ENCODE results near the gene PGS1. TPM values are rescaled to one million over a fixed set of nuclear protein-coding genes. Genes with fewer than 3 reads are reported as not detected.

Gene PGS1
- total RNA-seq, 1 experiment from 2014 or later = 25.7 TPM

DNA sequence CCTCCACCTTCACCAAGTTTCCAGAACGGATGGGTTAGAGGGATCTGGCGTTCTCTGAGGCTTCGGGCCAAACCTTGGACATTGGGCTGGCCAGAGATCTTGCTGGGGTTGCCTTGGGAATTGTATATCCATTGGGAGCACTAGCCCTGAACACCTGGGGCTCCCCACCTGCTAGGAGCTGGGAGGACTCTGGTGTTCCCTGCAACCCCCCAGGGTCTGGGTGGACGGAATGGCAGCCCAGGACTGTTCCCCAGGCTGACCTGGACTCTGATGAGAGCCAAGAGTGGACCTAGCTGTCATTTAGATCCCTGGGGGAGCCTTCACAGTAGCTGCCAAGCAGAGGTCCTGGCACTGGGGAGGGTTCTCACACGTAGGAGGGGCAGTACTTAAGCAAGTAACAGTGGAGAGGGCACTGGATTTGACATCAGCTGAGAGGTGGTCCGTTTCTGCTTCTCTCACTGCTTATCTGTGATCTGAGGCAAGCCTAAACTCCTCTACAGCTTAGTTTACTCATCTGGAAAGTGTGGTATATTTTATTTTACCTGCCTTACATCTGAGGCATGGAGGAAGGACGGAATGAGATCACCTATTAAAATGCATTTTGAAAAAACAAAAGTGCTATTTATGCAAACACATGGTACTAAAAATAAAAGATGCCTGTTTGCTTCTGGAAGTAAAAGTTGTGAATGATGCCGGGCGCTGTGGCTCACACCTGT is 30.2 kb upstream of the PGS1 start:
- no peak for DNase-seq (ENCODE audit: unreplicated experiment)
- Mint-ChIP-seq H3K4me3 (ENCODE audit: unreplicated experiment) (no peak overlapping the region), H3K27me3 (ENCODE audit: insufficient read depth, unreplicated experiment) (no peaks in the 10 kb centered on the region), H3K36me3 (ENCODE audit: insufficient read depth, unreplicated experiment) (peaks cover 7% of the 10 kb centered on the region), H3K4me1 (ENCODE audit: insufficient read depth, unreplicated experiment) (peaks cover 29% of the 10 kb centered on the region), H3K9me3 (ENCODE audit: unreplicated experiment) (no peaks in the 10 kb centered on the region), H3K27ac (ENCODE audit: low read depth, unreplicated experiment) (no peak overlapping the region)
- TF ChIP-seq, protein P1, sequence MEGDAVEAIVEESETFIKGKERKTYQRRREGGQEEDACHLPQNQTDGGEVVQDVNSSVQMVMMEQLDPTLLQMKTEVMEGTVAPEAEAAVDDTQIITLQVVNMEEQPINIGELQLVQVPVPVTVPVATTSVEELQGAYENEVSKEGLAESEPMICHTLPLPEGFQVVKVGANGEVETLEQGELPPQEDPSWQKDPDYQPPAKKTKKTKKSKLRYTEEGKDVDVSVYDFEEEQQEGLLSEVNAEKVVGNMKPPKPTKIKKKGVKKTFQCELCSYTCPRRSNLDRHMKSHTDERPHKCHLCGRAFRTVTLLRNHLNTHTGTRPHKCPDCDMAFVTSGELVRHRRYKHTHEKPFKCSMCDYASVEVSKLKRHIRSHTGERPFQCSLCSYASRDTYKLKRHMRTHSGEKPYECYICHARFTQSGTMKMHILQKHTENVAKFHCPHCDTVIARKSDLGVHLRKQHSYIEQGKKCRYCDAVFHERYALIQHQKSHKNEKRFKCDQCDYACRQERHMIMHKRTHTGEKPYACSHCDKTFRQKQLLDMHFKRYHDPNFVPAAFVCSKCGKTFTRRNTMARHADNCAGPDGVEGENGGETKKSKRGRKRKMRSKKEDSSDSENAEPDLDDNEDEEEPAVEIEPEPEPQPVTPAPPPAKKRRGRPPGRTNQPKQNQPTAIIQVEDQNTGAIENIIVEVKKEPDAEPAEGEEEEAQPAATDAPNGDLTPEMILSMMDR (IDR thresholded peaks at IDR 0.05; ENCODE audit: unreplicated experiment) = no peak
- BruUV-seq (replicated peaks) = no TSS peak
- intact Hi-C loops (cut with micrococcal nuclease) = no loop called here
- ChIA-PET CTCF (interaction anchor here (0.7 to 1.2 kb wide), 2 partner anchors 98 to 711 kb away, joined by 3 read pairs; no protein-coding TSS in a partner anchor), POLR2A (interaction anchor here (0.6 to 0.7 kb wide), 2 partner anchors 16 to 231 kb away, joined by 3 read pairs; no protein-coding TSS in a partner anchor)

DNA sequence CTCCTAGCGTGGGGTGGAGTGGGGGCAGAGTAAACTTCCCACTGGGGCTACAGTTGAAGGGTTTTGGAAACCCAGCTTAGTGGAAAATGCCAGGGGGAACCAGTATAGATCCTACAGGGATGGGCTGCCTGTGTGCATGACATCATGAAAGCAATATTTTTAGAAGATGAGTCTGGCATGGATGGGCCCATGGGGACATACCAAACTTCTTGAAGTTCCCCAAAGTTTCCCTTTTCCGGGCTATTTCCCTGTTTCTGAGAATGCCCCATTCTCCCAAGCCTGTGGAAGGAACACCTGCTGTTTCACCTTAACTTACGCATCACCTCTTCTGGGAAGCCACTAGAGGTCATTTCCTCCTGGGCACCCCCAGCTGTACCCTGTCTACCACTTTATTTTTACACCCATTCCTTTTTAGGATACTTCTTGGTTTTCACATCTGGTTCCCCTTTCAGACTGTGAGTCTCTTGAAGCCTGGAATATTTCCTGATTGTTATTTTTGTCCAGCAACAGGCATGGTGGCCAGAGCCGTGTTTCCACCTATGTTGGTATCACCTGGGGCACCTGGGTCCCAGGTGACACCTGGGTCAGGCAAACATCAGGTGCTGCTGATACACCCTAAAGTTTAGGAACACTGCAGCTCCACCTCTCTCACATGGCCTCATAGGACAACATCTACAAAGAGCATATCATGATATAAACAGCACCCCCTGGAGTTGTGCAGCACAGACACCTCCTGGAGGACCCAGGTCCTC is 28.4 kb upstream of the PGS1 start:
- intact Hi-C loops (cut with micrococcal nuclease) = no loop called here
- Mint-ChIP-seq H3K9me3 (ENCODE audit: unreplicated experiment) (no peaks in the 10 kb centered on the region), H3K27me3 (ENCODE audit: insufficient read depth, unreplicated experiment) (no peaks in the 10 kb centered on the region), H3K27ac (ENCODE audit: low read depth, unreplicated experiment) (no peak overlapping the region), H3K4me3 (ENCODE audit: unreplicated experiment) (no peak overlapping the region), H3K36me3 (ENCODE audit: insufficient read depth, unreplicated experiment) (peaks cover 4% of the 10 kb centered on the region), H3K4me1 (ENCODE audit: insufficient read depth, unreplicated experiment) (peaks cover 31% of the 10 kb centered on the region)
- ChIA-PET CTCF (no interaction called here), POLR2A (interaction anchor here (0.8 kb wide), 2 partner anchors 9 to 25 kb away, joined by 3 read pairs; no protein-coding TSS in a partner anchor)
- no peak for DNase-seq (ENCODE audit: unreplicated experiment)
- BruUV-seq (replicated peaks) = no TSS peak
- TF ChIP-seq, protein P1 (IDR thresholded peaks at IDR 0.05; ENCODE audit: unreplicated experiment) = no peak

DNA sequence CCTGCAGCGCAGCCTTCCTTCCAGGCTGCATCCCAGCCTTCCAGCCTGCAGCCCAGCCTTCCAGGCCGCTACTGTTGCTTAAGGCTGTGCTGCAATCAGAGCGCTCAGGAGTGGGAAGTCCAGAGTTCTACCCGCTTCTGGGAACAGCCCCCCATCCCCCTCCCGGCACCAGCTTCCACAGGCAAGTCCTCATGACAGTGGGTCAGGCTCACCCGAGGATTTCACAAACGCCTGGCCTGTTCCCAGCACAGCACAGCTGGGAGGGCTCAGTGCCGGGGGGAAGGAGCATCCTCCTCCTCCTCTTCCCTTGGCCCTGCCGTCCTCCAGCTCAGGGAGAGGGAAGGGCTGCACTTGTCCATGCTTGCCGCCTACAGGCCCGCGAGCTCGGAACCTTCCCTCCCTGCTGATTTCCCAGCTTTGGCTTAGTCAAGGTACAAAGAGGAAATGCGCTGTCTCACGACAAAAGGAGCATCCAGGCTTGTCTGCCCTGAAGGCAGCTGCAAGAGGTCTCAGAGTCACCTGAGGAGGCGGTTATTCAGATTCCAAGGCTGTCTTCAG is 26.9 kb upstream of the PGS1 start:
- Mint-ChIP-seq H3K9me3 (ENCODE audit: unreplicated experiment) (no peaks in the 10 kb centered on the region), H3K27ac (ENCODE audit: low read depth, unreplicated experiment) (peak overlapping the region; percentile 48), H3K4me3 (ENCODE audit: unreplicated experiment) (peak overlapping the region; percentile 60), H3K27me3 (ENCODE audit: insufficient read depth, unreplicated experiment) (no peaks in the 10 kb centered on the region), H3K36me3 (ENCODE audit: insufficient read depth, unreplicated experiment) (peaks cover 1% of the 10 kb centered on the region), H3K4me1 (ENCODE audit: insufficient read depth, unreplicated experiment) (peaks cover 42% of the 10 kb centered on the region)
- no TSS peak for BruUV-seq (replicated peaks)
- TF ChIP-seq, protein P1 (IDR thresholded peaks at IDR 0.05; ENCODE audit: unreplicated experiment) = no peak
- ChIA-PET POLR2A (interaction anchor here (0.6 to 1.3 kb wide), 9 partner anchors 30 to 398 kb away, joined by 3 to 5 read pairs (median 3); no protein-coding TSS in a partner anchor), CTCF (interaction anchor here (1.0 to 1.1 kb wide), 3 partner anchors 9 to 22 kb away, joined by 3 to 5 read pairs (median 3); no protein-coding TSS in a partner anchor)
- intact Hi-C loops (cut with micrococcal nuclease) = loop anchor here (1.0 kb wide), 1 partner anchor 8 kb away; no protein-coding TSS in a partner anchor
- peak; percentile 99 for DNase-seq (ENCODE audit: unreplicated experiment)

- H3K4me3 Mint-ChIP-seq (ENCODE audit: unreplicated experiment) = peak overlapping the region; percentile 69
- peaks cover 35% of the 10 kb centered on the region for H3K4me1 Mint-ChIP-seq (ENCODE audit: insufficient read depth, unreplicated experiment)
- no peak for DNase-seq (ENCODE audit: unreplicated experiment)
- ChIA-PET CTCF (no interaction called here), POLR2A (interaction anchor here (0.6 to 1.2 kb wide), 2 partner anchors 74 to 383 kb away, joined by 3 read pairs; no protein-coding TSS in a partner anchor)
- peaks cover 22% of the 10 kb centered on the region for H3K36me3 Mint-ChIP-seq (ENCODE audit: insufficient read depth, unreplicated experiment)
- no peaks in the 10 kb centered on the region for H3K9me3 Mint-ChIP-seq (ENCODE audit: unreplicated experiment)
- TF ChIP-seq, protein P1 (IDR thresholded peaks at IDR 0.05; ENCODE audit: unreplicated experiment) = no peak
- no peaks in the 10 kb centered on the region for H3K27me3 Mint-ChIP-seq (ENCODE audit: insufficient read depth, unreplicated experiment)
- intact Hi-C loops (cut with micrococcal nuclease) = no loop called here
- no peak overlapping the region for H3K27ac Mint-ChIP-seq (ENCODE audit: low read depth, unreplicated experiment)
- BruUV-seq (replicated peaks) = no TSS peak
Measured at GRCh38 chr17:78353834-78354233, 24.6 kb upstream of the PGS1 start.
